WTC11 (cell line): ENCODE results near the gene ARHGEF18. TPM values are rescaled to one million over a fixed set of nuclear protein-coding genes. Genes with fewer than 3 reads are reported as not detected.

Experiments used
- ATAC-seq: fragments of 200-7000 bp; cut with Tn5 transposase; 2 replicates; pipeline ENCODE4 v1.10.0; 2021; ENCODE audit warnings: mild to moderate bottlenecking, moderate library complexity
- CTCF ChIA-PET: fragments of 300-600 bp; sonication (Branson Sonifier 250); formaldehyde crosslinking; loops from one replicate; lab custom pipeline; 2021; ENCODE audit warnings: antibody characterized with exemption; lab: Charles Lee
- POLR2A ChIA-PET: fragments of 350-600 bp; sonication (Branson Sonifier 250); formaldehyde crosslinking; loops from one replicate; lab custom pipeline; 2021; ENCODE audit warnings: antibody characterized with exemption; lab: Charles Lee
- DNase-seq: peaks from one replicate; pipeline ENCODE4 v3.0.0; 2021; ENCODE audit warnings: low spot score
- H3K27ac Mint-ChIP-seq: 2 replicates; pipeline ENCODE4 v1.8.0; 2021; ENCODE audit warnings: mixed read lengths
- H3K27me3 Mint-ChIP-seq: 2 replicates; pipeline ENCODE4 v1.8.0; 2021; ENCODE audit warnings: low read depth, mild to moderate bottlenecking, moderate library complexity, mixed read lengths
- H3K36me3 Mint-ChIP-seq: 2 replicates; pipeline ENCODE4 v1.8.0; 2021; ENCODE audit warnings: mixed read lengths
- H3K4me1 Mint-ChIP-seq: 2 replicates; pipeline ENCODE4 v1.8.0; 2022; ENCODE audit warnings: mixed read lengths
- H3K4me3 Mint-ChIP-seq: 2 replicates; pipeline ENCODE4 v1.8.0; 2021; ENCODE audit warnings: mild to moderate bottlenecking, moderate library complexity, mixed read lengths
- H3K9me3 Mint-ChIP-seq: 2 replicates; pipeline ENCODE4 v1.8.0; 2021; ENCODE audit warnings: mixed read lengths
- ATF2 ChIP-seq: sonication (generic); formaldehyde crosslinking; IDR thresholded peaks from 2 replicates; pipeline ENCODE4 v1.8.1; 2022; ENCODE audit warnings: low read depth, missing genetic modification reagents, borderline replicate concordance
- CREB1 ChIP-seq: sonication (generic); formaldehyde crosslinking; IDR thresholded peaks from 2 replicates; pipeline ENCODE4 v1.8.0; 2023; ENCODE audit warnings: mild to moderate bottlenecking, missing genetic modification reagents
- CTCF ChIP-seq: fragments of 200-600 bp; IDR thresholded peaks from 2 replicates; pipeline ENCODE4 v1.8.0; 2022; ENCODE audit warnings: antibody characterized with exemption
- ELF4 ChIP-seq: sonication (generic); formaldehyde crosslinking; IDR thresholded peaks from 2 replicates; pipeline ENCODE4 v1.8.1; 2022; ENCODE audit warnings: low read depth, mild to moderate bottlenecking, moderate library complexity, missing genetic modification reagents
- FOXP4 ChIP-seq: sonication (generic); formaldehyde crosslinking; IDR thresholded peaks from 2 replicates; pipeline ENCODE4 v1.8.0; 2022; ENCODE audit warnings: mild to moderate bottlenecking, missing genetic modification reagents
- GTF2I ChIP-seq: fragments of 250-450 bp; sonication (Bioruptor Pico); conservative IDR thresholded peaks from 2 replicates; pipeline ENCODE4 v1.4.0; 2021; ENCODE audit warnings: mild to moderate bottlenecking
- NR3C1 ChIP-seq: sonication (generic); formaldehyde crosslinking; conservative IDR thresholded peaks from 2 replicates; pipeline ENCODE4 v1.8.1; 2023; ENCODE audit warnings: low read depth, mild to moderate bottlenecking, missing genetic modification reagents
- RORB ChIP-seq: fragments of 250-450 bp; sonication (Bioruptor Pico); IDR thresholded peaks from 2 replicates; pipeline ENCODE4 v1.9.0; 2021; ENCODE audit warnings: mild to moderate bottlenecking
- USF2 ChIP-seq: sonication (generic); formaldehyde crosslinking; IDR thresholded peaks from 2 replicates; pipeline ENCODE4 v1.8.1; 2023; ENCODE audit warnings: mild to moderate bottlenecking, missing genetic modification reagents, moderate library complexity
- ZMAT4 ChIP-seq: fragments of 250-450 bp; sonication (Bioruptor Pico); IDR thresholded peaks from 2 replicates; pipeline ENCODE4 v1.9.0; 2021; ENCODE audit warnings: mild to moderate bottlenecking
- ZNF121 ChIP-seq: sonication (generic); formaldehyde crosslinking; IDR thresholded peaks from 2 replicates; pipeline ENCODE4 v1.8.0; 2023; ENCODE audit warnings: missing genetic modification reagents
- ZNF232 ChIP-seq: sonication (generic); formaldehyde crosslinking; IDR thresholded peaks from 2 replicates; pipeline ENCODE4 v1.8.0; 2022; ENCODE audit warnings: mild to moderate bottlenecking, missing genetic modification reagents
- ZNF671 ChIP-seq: fragments of 250-450 bp; sonication (Bioruptor Pico); IDR thresholded peaks from 2 replicates; pipeline ENCODE4 v1.8.0; 2021; ENCODE audit warnings: mild to moderate bottlenecking
- total RNA-seq: library from RNA; stranded (reverse); gene quantifications from 3 replicates; pipeline ENCODE4 v1.2.3, GENCODE V29; 2021
- TF ChIP-seq, protein P1 (sequence below): sonication (generic); formaldehyde crosslinking; IDR thresholded peaks from 2 replicates; pipeline ENCODE4 v1.8.1; 2023; ENCODE audit warnings: mild to moderate bottlenecking, missing genetic modification reagents
- TF ChIP-seq, protein P2 (sequence below): sonication (generic); formaldehyde crosslinking; IDR thresholded peaks from 2 replicates; pipeline ENCODE4 v1.8.0; 2022; ENCODE audit warnings: missing genetic modification reagents
- TF ChIP-seq, protein P3 (sequence below): sonication (generic); formaldehyde crosslinking; IDR thresholded peaks from 2 replicates; pipeline ENCODE4 v1.8.0; 2022; ENCODE audit warnings: mild to moderate bottlenecking, missing genetic modification reagents
- TF ChIP-seq, protein P4 (sequence below): sonication (generic); formaldehyde crosslinking; IDR thresholded peaks from 2 replicates; pipeline ENCODE4 v1.8.0; 2023; ENCODE audit warnings: missing genetic modification reagents, mild to moderate bottlenecking, borderline replicate concordance

The ARHGEF18 gene
- total RNA-seq, 1 experiment from 2014 or later = 56.1 TPM

DNA sequence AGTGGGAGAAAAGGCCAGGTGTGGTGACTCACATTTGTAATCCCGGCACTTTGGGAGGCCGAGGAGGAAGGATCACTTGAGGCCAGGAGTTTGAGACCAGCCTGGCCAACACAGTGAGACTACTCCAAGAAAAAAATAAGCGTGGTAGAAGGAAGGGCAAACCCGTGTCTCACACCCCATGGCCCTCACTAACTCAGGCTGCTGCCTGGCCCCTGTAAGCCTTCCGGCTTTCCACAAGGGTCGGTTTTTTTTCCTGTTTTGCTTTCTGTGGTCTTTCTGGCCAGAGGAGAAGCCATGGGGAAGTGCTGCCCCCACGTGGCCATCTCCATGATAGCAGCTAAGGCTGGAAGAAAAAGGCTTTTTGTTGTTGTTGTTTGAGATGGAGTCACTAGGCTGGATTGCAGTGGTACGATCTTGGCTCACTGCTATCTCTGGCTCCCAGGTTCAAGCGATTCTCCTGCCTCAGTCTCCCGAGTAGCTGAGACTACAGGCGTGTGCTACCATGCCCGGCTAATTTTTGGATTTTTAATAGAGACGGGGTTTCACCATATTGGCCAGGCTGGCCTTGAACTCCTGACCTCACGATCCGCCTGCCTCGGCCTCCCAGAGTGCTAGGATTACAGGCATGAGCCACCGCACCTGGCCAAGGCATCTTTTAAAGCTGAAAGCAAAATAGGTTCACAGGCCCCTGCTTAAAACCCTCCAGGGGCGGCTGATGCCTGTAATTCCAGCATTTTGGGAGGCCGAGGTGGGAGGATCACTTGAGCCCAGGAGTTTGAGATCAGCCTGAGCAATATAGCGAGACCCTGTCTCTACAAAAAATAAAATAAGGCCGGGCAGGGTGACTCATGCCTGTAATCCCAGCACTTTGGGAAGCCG lies 7.5 kb upstream of the ARHGEF18 start:
- Mint-ChIP-seq H3K27ac (peak overlapping the region; percentile 90), H3K36me3 (no peaks in the 10 kb centered on the region), H3K27me3 (no peaks in the 10 kb centered on the region), H3K9me3 (no peaks in the 10 kb centered on the region), H3K4me3 (no peak overlapping the region), H3K4me1 (peaks cover 6% of the 10 kb centered on the region; the same call in 1 of the 2 replicates)
- ATAC-seq = peak; percentile 91
- ChIA-PET POLR2A (interaction anchor here (0.9 kb wide), 1 partner anchor 242 kb away, joined by 5 read pairs; no protein-coding TSS in a partner anchor), CTCF (interaction anchor here (0.6 to 3.6 kb wide), 19 partner anchors 8 to 399 kb away, joined by 3 to 33 read pairs (median 4); partner anchors contain the start of genes ARHGEF18 and ZNF557)
- peak; percentile 94 for DNase-seq
- TF ChIP-seq, protein P1, sequence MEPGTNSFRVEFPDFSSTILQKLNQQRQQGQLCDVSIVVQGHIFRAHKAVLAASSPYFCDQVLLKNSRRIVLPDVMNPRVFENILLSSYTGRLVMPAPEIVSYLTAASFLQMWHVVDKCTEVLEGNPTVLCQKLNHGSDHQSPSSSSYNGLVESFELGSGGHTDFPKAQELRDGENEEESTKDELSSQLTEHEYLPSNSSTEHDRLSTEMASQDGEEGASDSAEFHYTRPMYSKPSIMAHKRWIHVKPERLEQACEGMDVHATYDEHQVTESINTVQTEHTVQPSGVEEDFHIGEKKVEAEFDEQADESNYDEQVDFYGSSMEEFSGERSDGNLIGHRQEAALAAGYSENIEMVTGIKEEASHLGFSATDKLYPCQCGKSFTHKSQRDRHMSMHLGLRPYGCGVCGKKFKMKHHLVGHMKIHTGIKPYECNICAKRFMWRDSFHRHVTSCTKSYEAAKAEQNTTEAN (CRISPR knock-in tag) = no peak
- TF ChIP-seq ZNF232 (CRISPR knock-in tag) = no peak
- no peak for TF ChIP-seq FOXP4
- TF ChIP-seq, protein P2, sequence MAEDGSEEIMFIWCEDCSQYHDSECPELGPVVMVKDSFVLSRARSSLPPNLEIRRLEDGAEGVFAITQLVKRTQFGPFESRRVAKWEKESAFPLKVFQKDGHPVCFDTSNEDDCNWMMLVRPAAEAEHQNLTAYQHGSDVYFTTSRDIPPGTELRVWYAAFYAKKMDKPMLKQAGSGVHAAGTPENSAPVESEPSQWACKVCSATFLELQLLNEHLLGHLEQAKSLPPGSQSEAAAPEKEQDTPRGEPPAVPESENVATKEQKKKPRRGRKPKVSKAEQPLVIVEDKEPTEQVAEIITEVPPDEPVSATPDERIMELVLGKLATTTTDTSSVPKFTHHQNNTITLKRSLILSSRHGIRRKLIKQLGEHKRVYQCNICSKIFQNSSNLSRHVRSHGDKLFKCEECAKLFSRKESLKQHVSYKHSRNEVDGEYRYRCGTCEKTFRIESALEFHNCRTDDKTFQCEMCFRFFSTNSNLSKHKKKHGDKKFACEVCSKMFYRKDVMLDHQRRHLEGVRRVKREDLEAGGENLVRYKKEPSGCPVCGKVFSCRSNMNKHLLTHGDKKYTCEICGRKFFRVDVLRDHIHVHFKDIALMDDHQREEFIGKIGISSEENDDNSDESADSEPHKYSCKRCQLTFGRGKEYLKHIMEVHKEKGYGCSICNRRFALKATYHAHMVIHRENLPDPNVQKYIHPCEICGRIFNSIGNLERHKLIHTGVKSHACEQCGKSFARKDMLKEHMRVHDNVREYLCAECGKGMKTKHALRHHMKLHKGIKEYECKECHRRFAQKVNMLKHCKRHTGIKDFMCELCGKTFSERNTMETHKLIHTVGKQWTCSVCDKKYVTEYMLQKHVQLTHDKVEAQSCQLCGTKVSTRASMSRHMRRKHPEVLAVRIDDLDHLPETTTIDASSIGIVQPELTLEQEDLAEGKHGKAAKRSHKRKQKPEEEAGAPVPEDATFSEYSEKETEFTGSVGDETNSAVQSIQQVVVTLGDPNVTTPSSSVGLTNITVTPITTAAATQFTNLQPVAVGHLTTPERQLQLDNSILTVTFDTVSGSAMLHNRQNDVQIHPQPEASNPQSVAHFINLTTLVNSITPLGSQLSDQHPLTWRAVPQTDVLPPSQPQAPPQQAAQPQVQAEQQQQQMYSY (CRISPR knock-in tag) = no peak
- 0 out of 2 replicates have a peak, but pooled peaks have one; percentile 24 for TF ChIP-seq USF2
- peak; percentile 95 for TF ChIP-seq CTCF
- no peak for TF ChIP-seq NR3C1 (CRISPR knock-in tag)
- no peak for TF ChIP-seq ZNF671 (CRISPR knock-in tag)
- peak; percentile 40; the same call in 1 of the 2 replicates for TF ChIP-seq ZNF121 (CRISPR knock-in tag)
- TF ChIP-seq ZMAT4 (CRISPR knock-in tag) = no peak
- TF ChIP-seq, protein P3, sequence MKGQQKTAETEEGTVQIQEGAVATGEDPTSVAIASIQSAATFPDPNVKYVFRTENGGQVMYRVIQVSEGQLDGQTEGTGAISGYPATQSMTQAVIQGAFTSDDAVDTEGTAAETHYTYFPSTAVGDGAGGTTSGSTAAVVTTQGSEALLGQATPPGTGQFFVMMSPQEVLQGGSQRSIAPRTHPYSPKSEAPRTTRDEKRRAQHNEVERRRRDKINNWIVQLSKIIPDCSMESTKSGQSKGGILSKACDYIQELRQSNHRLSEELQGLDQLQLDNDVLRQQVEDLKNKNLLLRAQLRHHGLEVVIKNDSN (CRISPR knock-in tag) = no peak
- 0 out of 2 replicates have a peak, but pooled peaks have one; percentile 36 for TF ChIP-seq GTF2I (CRISPR knock-in tag)
- no peak for TF ChIP-seq ATF2 (CRISPR knock-in tag)
- TF ChIP-seq, protein P4, sequence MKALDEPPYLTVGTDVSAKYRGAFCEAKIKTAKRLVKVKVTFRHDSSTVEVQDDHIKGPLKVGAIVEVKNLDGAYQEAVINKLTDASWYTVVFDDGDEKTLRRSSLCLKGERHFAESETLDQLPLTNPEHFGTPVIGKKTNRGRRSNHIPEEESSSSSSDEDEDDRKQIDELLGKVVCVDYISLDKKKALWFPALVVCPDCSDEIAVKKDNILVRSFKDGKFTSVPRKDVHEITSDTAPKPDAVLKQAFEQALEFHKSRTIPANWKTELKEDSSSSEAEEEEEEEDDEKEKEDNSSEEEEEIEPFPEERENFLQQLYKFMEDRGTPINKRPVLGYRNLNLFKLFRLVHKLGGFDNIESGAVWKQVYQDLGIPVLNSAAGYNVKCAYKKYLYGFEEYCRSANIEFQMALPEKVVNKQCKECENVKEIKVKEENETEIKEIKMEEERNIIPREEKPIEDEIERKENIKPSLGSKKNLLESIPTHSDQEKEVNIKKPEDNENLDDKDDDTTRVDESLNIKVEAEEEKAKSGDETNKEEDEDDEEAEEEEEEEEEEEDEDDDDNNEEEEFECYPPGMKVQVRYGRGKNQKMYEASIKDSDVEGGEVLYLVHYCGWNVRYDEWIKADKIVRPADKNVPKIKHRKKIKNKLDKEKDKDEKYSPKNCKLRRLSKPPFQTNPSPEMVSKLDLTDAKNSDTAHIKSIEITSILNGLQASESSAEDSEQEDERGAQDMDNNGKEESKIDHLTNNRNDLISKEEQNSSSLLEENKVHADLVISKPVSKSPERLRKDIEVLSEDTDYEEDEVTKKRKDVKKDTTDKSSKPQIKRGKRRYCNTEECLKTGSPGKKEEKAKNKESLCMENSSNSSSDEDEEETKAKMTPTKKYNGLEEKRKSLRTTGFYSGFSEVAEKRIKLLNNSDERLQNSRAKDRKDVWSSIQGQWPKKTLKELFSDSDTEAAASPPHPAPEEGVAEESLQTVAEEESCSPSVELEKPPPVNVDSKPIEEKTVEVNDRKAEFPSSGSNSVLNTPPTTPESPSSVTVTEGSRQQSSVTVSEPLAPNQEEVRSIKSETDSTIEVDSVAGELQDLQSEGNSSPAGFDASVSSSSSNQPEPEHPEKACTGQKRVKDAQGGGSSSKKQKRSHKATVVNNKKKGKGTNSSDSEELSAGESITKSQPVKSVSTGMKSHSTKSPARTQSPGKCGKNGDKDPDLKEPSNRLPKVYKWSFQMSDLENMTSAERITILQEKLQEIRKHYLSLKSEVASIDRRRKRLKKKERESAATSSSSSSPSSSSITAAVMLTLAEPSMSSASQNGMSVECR (CRISPR knock-in tag) = no peak
- no peak for TF ChIP-seq CREB1 (CRISPR knock-in tag)
- no peak for TF ChIP-seq RORB (CRISPR knock-in tag)
- TF ChIP-seq ELF4 (CRISPR knock-in tag) = no peak
